HG03139 (cell line): Measurements from ENCODE around the gene NUFIP2.
"Not testable (repeated sequence)": the region's sequence is repeated elsewhere in the genome, so short reads cannot be mapped to it uniquely, and the experiment has no call there.

ENCODE experiments used
- ATAC-seq: cut with Tn5 transposase; IDR thresholded peaks from one replicate; pipeline ENCODE4 v1.9.1; 2021; ENCODE audit not compliant: unreplicated experiment

Gene NUFIP2

DNA sequence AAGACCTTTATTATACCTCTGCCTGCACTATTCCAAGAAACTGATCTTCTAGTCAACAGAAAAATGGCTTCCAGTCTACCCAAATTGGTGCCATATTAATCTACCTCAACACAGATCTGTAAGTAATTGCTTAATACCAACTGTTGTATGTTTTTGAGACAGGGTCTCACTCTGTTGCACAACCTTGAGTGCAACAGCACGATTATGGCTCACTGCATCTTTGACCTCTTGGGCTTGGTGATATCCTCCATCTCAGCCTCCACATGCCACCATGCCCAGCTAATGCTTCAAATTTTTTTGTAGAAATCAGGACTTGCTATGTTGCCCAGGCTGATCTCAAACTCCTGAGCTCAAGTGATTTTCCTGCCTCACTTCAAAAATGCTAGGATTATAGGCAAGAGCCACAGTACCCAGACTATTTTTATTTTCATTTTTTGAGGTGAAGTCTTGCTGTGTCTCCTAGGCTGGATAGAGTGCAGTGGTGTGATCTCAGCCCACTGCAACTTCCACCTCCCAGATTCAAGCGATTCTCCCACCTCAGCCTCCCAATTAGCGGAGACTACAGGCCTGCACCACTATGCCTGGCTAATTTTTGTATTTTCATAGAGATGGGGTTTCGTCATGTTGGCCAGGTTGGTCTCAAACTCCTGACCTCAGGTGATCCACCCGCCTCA, 14.4 kb downstream of the NUFIP2 start:
- ATAC-seq, result no peak

- no peak for ATAC-seq
These were observed 15.3 kb downstream of the NUFIP2 start for GRCh38 chr17:29278692-29279091.

GRCh38 chr17:29273924-29274323, 20.0 kb downstream of the NUFIP2 start:
- ATAC-seq, result no peak

DNA sequence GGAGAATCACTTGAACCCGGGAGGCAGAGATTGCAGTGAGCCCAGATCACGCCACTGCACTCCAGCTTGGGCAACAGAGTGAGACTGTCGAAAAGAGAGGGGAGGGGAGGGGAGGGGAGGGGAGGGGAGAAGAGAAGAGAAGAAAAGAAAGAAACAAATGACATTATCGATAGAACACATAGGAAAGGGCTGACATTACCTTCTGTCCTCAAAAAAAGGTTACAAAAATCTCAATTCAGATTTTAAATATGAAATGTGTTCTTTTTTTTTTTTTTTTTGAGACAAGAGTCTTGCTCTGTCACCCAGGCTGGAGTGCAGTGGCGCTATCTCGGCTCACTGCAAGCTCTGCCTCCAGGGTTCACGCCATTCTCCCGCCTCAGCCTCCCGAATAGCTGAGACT, 22.0 kb downstream of the NUFIP2 start:
- not testable (repeated sequence) for ATAC-seq

DNA sequence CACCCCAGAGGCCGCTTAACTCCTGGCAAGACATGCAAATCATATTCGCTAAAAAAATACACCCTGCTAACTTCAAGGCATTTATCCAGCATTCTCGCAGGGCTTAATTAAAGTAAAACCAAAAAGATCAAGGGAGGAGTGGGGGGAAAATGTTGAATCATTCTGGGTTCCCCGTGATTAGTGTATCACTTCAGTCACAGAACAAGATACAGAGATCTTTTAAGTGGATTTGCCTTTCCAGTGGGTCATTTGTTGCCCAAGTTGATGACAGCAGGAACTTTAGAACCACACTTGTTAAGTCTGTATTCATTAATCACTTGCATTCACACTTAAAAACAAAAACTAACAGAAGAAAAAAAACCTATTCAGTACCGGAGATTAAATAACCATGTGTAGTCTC, 30.0 kb downstream of the NUFIP2 start:
- ATAC-seq, result no peak

DNA sequence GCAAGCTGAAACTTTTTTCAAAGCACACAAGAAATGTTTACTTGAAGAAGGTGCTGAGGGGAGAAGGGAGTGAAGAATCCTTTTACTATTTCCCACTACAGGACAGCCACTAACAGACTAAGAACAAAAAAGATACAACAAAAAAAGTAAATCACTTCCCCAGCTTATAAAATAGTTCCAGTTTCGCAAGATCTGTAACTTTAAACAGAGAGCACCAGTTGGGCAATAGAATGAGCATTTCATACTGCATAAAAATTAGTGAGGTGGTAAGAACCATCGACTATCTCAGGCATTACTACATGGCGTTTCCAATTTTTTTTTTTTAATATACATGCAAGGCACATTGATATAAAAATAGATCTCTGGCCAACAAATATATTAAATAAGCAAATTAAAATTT, 36.2 kb downstream of the NUFIP2 start:
- no peak for ATAC-seq

- no peak for ATAC-seq
These were observed 37.0 kb downstream of the NUFIP2 start for GRCh38 chr17:29256735-29257466.

GRCh38 chr17:29255926-29256522, 37.9 kb downstream of the NUFIP2 start:
- ATAC-seq, result no peak

GRCh38 chr17:29253037-29253436, 40.9 kb downstream of the NUFIP2 start:
- ATAC-seq, result no peak

DNA sequence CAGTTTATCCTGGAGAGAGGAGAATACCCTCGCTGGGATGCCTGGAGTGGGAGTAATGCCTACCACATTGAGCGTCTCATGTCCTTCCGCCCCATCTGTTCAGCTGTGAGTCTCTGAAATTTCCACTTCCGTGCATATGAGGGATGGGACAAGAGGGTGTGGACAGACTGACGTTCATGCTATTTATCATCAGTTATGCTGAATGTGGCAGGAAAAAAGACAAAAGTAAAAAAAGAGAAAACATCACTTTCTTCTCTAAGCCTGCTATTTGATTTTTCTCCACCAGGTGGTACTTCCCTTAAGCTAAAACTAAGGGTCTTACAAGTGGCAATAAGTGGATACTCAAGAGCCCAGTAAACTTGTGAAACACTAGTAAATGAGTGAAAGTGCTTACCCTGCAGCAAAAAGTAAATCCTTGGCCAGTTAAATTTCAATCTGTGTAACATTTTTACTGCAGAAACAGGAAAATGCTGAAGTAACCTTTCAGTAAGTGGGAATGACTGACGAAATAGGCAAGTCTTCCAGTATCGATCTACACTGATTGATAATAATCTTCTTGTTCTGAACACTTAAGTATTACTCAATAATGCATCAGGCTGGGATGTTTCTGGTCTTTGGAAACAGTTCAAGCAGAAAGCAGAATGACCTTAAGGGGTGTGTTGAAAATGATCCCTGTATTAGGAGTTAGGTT, 41.7 kb downstream of the NUFIP2 start:
- no peak for ATAC-seq

GRCh38 chr17:29251184-29251583, 42.8 kb downstream of the NUFIP2 start:
- no peak for ATAC-seq

DNA sequence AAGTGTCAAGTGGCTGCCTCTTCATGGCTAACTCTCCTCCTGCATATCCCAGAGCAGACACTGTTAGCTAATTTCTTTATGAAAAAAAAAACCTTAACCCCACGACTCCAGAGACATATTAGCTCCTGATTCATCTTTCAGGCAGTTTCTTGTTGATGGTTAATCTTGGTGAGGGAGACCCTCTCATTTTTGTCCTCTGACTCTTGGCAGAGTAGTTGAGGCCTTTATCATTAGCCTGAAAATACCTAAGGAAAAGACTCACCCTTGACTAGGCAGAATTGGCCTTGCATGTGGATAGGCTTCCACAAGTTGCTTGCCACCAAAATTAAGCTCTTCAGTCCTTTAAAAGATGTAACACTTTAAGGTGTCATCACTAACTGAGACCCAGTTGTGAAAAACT, 43.3 kb downstream of the NUFIP2 start:
- ATAC-seq, result no peak

DNA sequence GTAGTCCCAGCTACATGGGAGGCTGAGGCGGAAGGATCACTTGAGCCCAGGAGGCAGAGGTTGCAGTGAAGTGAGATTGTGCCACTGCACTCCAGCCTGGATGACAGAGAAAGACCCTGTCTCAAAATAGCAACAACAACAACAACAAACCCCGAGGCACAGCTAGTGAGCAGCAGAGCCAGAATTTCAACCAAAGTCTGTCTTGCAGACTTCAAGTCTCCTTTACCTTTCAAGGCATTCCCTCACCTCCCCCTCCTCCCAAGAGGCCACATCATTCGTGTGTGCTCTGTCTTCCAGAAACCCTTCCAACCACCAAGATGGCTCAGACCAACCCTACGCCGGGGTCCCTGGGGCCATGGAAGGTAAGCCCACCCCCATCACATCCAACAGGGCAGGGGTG, 45.1 kb downstream of the NUFIP2 start:
- no peak for ATAC-seq

- no peak for ATAC-seq
These were observed 46.7 kb downstream of the NUFIP2 start for GRCh38 chr17:29247219-29247618.

DNA sequence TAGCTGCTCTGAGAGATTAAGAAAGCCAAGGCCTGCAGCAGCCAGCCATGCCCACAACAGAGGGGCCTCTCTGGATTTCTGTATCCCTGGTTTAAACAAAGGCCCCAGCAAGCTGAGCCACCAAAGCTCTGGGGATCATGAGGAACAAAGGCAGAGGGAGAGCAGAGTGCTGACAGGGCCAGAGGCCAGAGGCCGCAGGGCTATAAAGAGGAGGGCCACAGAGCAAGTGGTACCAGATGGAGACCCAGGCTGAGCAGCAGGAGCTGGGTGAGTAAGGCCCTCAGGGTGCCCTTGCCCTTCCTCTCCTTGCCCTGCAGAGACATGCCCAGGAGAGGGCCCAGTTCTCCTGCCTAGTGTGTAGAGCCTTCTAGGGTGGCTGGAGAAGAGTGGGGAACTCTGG, 47.3 kb downstream of the NUFIP2 start, which contains the start of gene CRYBA1:
TSS of gene CRYBA1 (plus strand) at position 232 of the 400 bp plus-strand sequence. CDS start at position 237, 5 bp downstream.
- no peak for ATAC-seq

DNA sequence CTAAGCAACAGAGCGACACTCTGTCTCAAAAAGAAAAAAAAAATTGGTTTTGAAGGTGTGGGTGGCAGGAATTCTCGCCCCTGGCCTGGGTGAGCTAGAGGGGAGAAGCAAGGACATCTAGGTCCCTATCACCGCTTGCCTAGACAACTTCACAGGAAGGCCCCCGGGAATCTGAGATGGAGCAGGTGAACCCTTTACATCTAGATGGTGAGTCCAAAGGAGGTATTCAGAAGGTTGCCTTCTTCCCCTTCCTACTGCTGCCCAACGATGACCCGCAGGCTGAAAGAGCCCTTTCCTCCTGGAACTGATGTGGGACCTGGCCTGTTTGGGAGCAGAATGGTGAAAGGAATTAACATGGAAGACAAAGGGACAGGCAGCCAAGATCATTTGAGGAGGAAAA, 48.5 kb downstream of the NUFIP2 start:
- ATAC-seq, result no peak

DNA sequence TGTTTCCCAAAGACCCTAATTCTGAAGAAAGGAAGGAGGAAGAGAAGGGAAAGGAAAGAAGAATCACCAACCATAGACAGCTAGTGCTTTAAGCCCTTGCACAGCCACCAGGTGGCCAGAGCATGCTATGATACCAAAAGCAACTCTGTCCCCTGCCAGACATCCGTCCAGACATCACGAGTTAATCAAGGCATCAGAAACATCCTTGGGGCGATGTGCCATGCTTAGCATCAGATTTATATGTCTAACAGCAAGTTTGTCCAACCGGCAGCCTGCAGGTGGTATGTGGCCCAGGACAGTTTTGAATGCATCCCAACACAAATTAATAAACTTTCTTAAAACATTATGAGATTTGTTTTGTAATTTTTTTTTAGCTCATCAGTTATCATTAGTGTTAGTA, 50.2 kb downstream of the NUFIP2 start:
- ATAC-seq, result no peak

- ATAC-seq, result no peak
These were observed 51.2 kb downstream of the NUFIP2 start for GRCh38 chr17:29242790-29243189.

GRCh38 chr17:29242051-29242450, 51.9 kb downstream of the NUFIP2 start:
- ATAC-seq, result no peak

DNA sequence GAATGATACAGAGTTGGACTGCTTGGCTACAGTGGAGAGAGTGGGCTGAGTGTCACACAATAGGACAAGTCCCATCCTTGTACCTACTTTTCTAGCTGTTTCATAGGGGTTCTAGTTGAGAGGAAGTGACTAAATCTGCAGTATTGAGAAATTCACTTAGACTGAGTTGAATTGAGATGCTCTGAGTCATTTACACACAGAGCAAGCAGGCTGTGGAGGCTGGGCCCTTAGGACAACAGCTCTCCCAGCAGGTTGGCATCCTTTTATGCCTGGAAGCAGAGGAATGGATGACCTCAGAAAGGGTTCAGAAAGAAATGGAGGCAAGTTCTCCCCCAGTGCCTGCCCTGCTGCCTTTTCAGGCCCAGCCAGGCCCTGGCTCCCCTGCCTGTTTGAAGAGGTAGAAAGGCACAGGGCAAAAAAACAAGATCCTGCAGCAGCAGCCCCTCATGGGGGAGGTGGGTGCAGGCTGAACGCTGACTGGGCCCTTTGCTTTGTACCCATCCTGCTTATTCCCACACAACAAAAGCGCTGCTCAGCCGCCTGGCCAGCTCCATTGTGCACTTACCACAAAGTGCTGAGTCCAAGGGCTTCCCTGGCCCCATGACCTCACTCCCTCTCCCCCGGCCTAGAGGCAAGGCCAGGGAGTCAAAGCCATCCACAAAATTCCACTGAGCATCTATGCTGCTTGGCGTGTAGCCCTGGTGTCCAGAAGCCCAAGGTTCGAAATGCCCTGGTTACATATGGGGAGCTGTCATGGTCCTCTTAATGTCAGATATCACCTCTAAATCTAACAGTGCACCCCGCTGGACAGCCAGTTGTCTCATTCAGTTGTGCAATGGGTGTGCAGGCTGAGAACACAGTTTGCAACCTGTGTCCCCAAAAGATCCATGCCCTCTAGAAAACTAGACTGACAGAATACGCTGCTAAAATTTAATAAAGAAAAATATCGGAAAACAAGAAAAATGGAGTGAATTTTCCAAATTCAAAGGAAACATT, 52.7 kb downstream of the NUFIP2 start:
- ATAC-seq, result no peak
